Stomach (tissue), 9 donors: Measurements from ENCODE around the gene PPOX. TPM values are rescaled to one million over a fixed set of nuclear protein-coding genes. Genes with fewer than 3 reads are reported as not detected.
A peak's percentile ranks its signal among the peaks of the same experiment; 100 is the strongest.

Source experiments
- DNase-seq, 2 donors: peaks; one replicate each; pipeline versions ENCODE4 v3.0.0 to v3.0.0-alpha.2; 2013 to 2019
- H3K27ac ChIP-seq, 5 donors: fragments of 200-600 bp in 4 of 5; sonication (generic) in 4 of 5; one replicate each; pipeline ENCODE4 v1.5.1; 2013 to 2019; ENCODE audit warnings: mild to moderate bottlenecking in 1 of 5, moderate library complexity in 1 of 5
- H3K27me3 ChIP-seq, 3 donors: fragments of 200-600 bp; sonication (generic); one replicate each; pipeline ENCODE4 v1.5.1; 2017 to 2019; ENCODE audit warnings: mixed run types in 1 of 3
- H3K36me3 ChIP-seq, 4 donors: fragments of 200-600 bp; sonication (generic); 1 replicate in 3 of 4; 2 replicates in 1 of 4; pipeline ENCODE4 v1.5.1; 2016 to 2019
- H3K4me1 ChIP-seq, 4 donors: fragments of 200-600 bp; sonication (generic); one replicate each; pipeline ENCODE4 v1.5.1; 2016 to 2019
- H3K4me3 ChIP-seq, 4 donors: fragments of 200-600 bp; sonication (generic) in 3 of 4; one replicate each; pipeline ENCODE4 v1.5.1; 2016 to 2019; ENCODE audit warnings: mild to moderate bottlenecking in 1 of 4
- H3K9me3 ChIP-seq, 4 donors: fragments of 200-600 bp; sonication (generic); one replicate each; pipeline ENCODE4 v1.5.1; 2016 to 2019
- CTCF ChIP-seq, 7 experiments: fragments of 450-650 bp in 4 of 7; fragments of 200-600 bp in 3 of 7; sonication (generic) in 3 of 7; IDR thresholded peaks; one replicate each; pipeline ENCODE4 v1.5.1; 2016 to 2019; ENCODE audit warnings: antibody characterized with exemption in 7 of 7, control low read depth in 2 of 7, mild to moderate bottlenecking in 1 of 7
- EP300 ChIP-seq: sonication (generic); formaldehyde crosslinking; IDR thresholded peaks from one replicate; pipeline ENCODE4 v1.6.1; 2017; ENCODE audit warnings: antibody characterized with exemption
- POLR2A ChIP-seq, 4 donors: fragments of 450-650 bp; IDR thresholded peaks; one replicate each; pipeline ENCODE4 v1.6.1; 2016; ENCODE audit warnings: antibody characterized with exemption in 4 of 4, control low read depth in 2 of 4, mild to moderate bottlenecking in 1 of 4, moderate library complexity in 1 of 4
- POLR2AphosphoS5 ChIP-seq, 3 donors: sonication (generic); formaldehyde crosslinking; IDR thresholded peaks; one replicate each; pipeline ENCODE4 v1.6.1; 2016; ENCODE audit warnings: antibody characterized with exemption in 3 of 3
- WGBS, 5 donors: extraction: QIAGEN DNeasy Blood & Tissue Kit in 3 of 5; methylation state at CpG; one replicate each; pipeline versions ENCODE4 v1.1.5 to v1.1.7; 2013 to 2018; 5-methylcytosine and 5-hydroxymethylcytosine counted together
- intact Hi-C: fragments of 100-400 bp; cut with DNase I; formaldehyde crosslinking; loops from one replicate; pipeline ENCODE4 v1.15.1; 2023; ENCODE audit warnings: low total_unique reads
- polyA plus RNA-seq, 3 donors: library from polyadenylated mRNA; stranded (reverse); fragments of 200-250 nt; gene quantifications; one replicate each; pipeline ENCODE4 v1.2.3, GENCODE V29; 2013
- total RNA-seq, 5 donors: library from RNA; depleted of rRNA; stranded (reverse); fragments of >200 nt; gene quantifications; one replicate each; pipeline versions ENCODE4 v1.1.0 to v1.2.3, GENCODE V29; 2014 to 2016
- donor health status: healthy with polysubstance abuse.
- donor health status: Bipolar disorder and iron deficiency.
- donor health status: healthy.

PPOX gene
- total and polyA plus RNA-seq, 8 donors = 9.5 to 52.7 (median 31.8) TPM

- H3K4me1 ChIP-seq = peaks cover 37 to 65% (median 54%) of the 10 kb centered on the region in 4 donors
- no peak for DNase-seq
- WGBS, 5 donors = 84 to 100% (median 95%) methylated on average over 1 of the region's 1 CpG
- H3K27me3 ChIP-seq = no peaks in the 10 kb centered on the region
- TF ChIP-seq CTCF (IDR thresholded peaks at IDR 0.05) = no peak
- no peak for TF ChIP-seq POLR2AphosphoS5 (IDR thresholded peaks at IDR 0.05)
- no peak for TF ChIP-seq POLR2A (IDR thresholded peaks at IDR 0.05)
- no peak for TF ChIP-seq EP300
- peaks cover 9 to 45% (median 38%) of the 10 kb centered on the region in 4 donors for H3K36me3 ChIP-seq
- no peak overlapping the region for H3K27ac ChIP-seq
- H3K9me3 ChIP-seq = no peaks in the 10 kb centered on the region
- intact Hi-C loops = no loop called here
- no peak overlapping the region for H3K4me3 ChIP-seq
These were observed 8.4 kb upstream of the PPOX start for GRCh38 chr1:161157867-161158266.

GRCh38 chr1:161158316-161159010 lies 7.8 kb upstream of the PPOX start:
- H3K36me3 ChIP-seq = peaks cover 9 to 51% (median 44%) of the 10 kb centered on the region in 4 donors
- H3K27me3 ChIP-seq = no peaks in the 10 kb centered on the region
- H3K4me3 ChIP-seq = peak overlapping the region; percentile 69 to 99 (median 93)
- no peaks in the 10 kb centered on the region for H3K9me3 ChIP-seq
- peak overlapping the region; percentile 87 to 93 (median 90) for H3K27ac ChIP-seq
- intact Hi-C loops = no loop called here
- 55 to 68% (median 60%) methylated on average over 9 of the region's 9 CpGs for WGBS, 5 donors
- H3K4me1 ChIP-seq = peaks cover 37 to 62% (median 53%) of the 10 kb centered on the region in 4 donors
- DNase-seq = no peak
- TF ChIP-seq EP300 = no peak
- no peak for TF ChIP-seq CTCF (IDR thresholded peaks at IDR 0.05)

GRCh38 chr1:161159087-161159912 lies 6.9 kb upstream of the PPOX start, which contains the start of gene USP21:
TSS of gene USP21 (plus strand) at chr1:161159500. CDS start at chr1:161160641, 1,141 bp downstream.
- intact Hi-C loops = no loop called here
- peak; percentile 94 to 98 for DNase-seq
- WGBS, 5 donors = 1 to 2% (median 2%) methylated on average over 28 to 60 of the region's 60 CpGs
- peak within 1 kb of the TSS; percentile 69 to 99 (median 93) for H3K4me3 ChIP-seq
- no peaks in the 10 kb centered on the region for H3K27me3 ChIP-seq
- H3K4me1 ChIP-seq = peaks cover 36 to 60% (median 52%) of the 10 kb centered on the region in 4 donors
- peak within 1 kb of the TSS; percentile 87 to 93 (median 90) for H3K27ac ChIP-seq
- H3K36me3 ChIP-seq = peaks cover 9 to 59% (median 53%) of the 10 kb centered on the region in 4 donors
- TF ChIP-seq POLR2A (IDR thresholded peaks at IDR 0.05) (peak in 1 of 4 donors; percentile 21), EP300 (no peak), CTCF (IDR thresholded peaks at IDR 0.05) (peak in 3 of 7 experiments; percentile 9 to 16 (median 12)), POLR2AphosphoS5 (IDR thresholded peaks at IDR 0.05) (peak; percentile 46 to 87 (median 70))
- H3K9me3 ChIP-seq = no peaks in the 10 kb centered on the region

- DNase-seq = no peak
- Histone ChIP-seq H3K4me3 (peak overlapping the region; percentile 69 to 99 (median 93)), H3K27ac (peak overlapping the region; percentile 87 to 93 (median 90)), H3K27me3 (no peaks in the 10 kb centered on the region), H3K36me3 (peaks cover 9 to 65% (median 59%) of the 10 kb centered on the region in 4 donors), H3K9me3 (no peaks in the 10 kb centered on the region), H3K4me1 (peaks cover 30 to 59% (median 48%) of the 10 kb centered on the region in 4 donors)
- intact Hi-C loops = no loop called here
- TF ChIP-seq POLR2A (IDR thresholded peaks at IDR 0.05) (no peak), CTCF (IDR thresholded peaks at IDR 0.05) (no peak), POLR2AphosphoS5 (IDR thresholded peaks at IDR 0.05) (no peak), EP300 (no peak)
- WGBS, 5 donors = 3 to 6% (median 6%) methylated on average over 11 of the region's 11 CpGs
These were observed 6.3 kb upstream of the PPOX start for GRCh38 chr1:161159913-161160243.
